Thymus (tissue), 11 donors: ENCODE data around the gene OR52B6. TPM values are rescaled to one million over a fixed set of nuclear protein-coding genes. Genes with fewer than 3 reads are reported as not detected.
A peak's percentile ranks its signal among the peaks of the same experiment; 100 is the strongest.

Source experiments
- DNase-seq, 9 donors: peaks; one replicate each; pipeline ENCODE4 v3.0.0-alpha.2; 2013; ENCODE audit warnings: low spot score in 9 of 9, low read depth in 6 of 9, missing footprints in 1 of 9
- H3K27ac ChIP-seq, 2 donors: one replicate each; pipeline ENCODE4 v1.5.1; 2013; ENCODE audit warnings: control low read depth in 1 of 2, low read depth in 1 of 2, low read length in 1 of 2, mild to moderate bottlenecking in 1 of 2, moderate library complexity in 1 of 2
- H3K27me3 ChIP-seq, 2 donors: one replicate each; pipeline ENCODE4 v1.5.1; 2013; ENCODE audit warnings: low read length in 1 of 2; ENCODE audit not compliant: control insufficient read depth in 2 of 2, insufficient read depth in 1 of 2
- H3K36me3 ChIP-seq, 2 donors: one replicate each; pipeline ENCODE4 v1.5.1; 2013; ENCODE audit warnings: low read length in 1 of 2, mild to moderate bottlenecking in 1 of 2, moderate library complexity in 1 of 2; ENCODE audit not compliant: control insufficient read depth in 2 of 2, insufficient read depth in 2 of 2
- H3K4me1 ChIP-seq, 2 donors: one replicate each; pipeline ENCODE4 v1.5.1; 2013; ENCODE audit warnings: low read length in 2 of 2; ENCODE audit not compliant: control insufficient read depth in 2 of 2, insufficient read depth in 2 of 2
- H3K4me3 ChIP-seq, 2 donors: one replicate each; pipeline ENCODE4 v1.5.1; 2013; ENCODE audit warnings: low read length in 2 of 2, control low read depth in 1 of 2, mild to moderate bottlenecking in 1 of 2
- H3K9me3 ChIP-seq, 2 donors: one replicate each; pipeline ENCODE4 v1.5.1; 2013; ENCODE audit warnings: low read length in 1 of 2, mild to moderate bottlenecking in 1 of 2; ENCODE audit not compliant: control insufficient read depth in 2 of 2, insufficient read depth in 1 of 2
- WGBS: extraction: QIAGEN DNeasy Blood & Tissue Kit; methylation state at CpG from one replicate; pipeline ENCODE4 v1.1.7; 2013; 5-methylcytosine and 5-hydroxymethylcytosine counted together
- polyA plus RNA-seq: library from polyadenylated mRNA; stranded (reverse); fragments of 200-250 nt; gene quantifications from one replicate; pipeline ENCODE4 v1.2.3, GENCODE V29; 2013
- total RNA-seq: library from RNA; stranded (reverse); fragments of 120-200 nt; gene quantifications from one replicate; pipeline ENCODE4 v1.2.4, GENCODE V29; 2013
- donor health status: healthy.

The OR52B6 gene
- total and polyA plus RNA-seq, 2 donors, result not detected

DNA sequence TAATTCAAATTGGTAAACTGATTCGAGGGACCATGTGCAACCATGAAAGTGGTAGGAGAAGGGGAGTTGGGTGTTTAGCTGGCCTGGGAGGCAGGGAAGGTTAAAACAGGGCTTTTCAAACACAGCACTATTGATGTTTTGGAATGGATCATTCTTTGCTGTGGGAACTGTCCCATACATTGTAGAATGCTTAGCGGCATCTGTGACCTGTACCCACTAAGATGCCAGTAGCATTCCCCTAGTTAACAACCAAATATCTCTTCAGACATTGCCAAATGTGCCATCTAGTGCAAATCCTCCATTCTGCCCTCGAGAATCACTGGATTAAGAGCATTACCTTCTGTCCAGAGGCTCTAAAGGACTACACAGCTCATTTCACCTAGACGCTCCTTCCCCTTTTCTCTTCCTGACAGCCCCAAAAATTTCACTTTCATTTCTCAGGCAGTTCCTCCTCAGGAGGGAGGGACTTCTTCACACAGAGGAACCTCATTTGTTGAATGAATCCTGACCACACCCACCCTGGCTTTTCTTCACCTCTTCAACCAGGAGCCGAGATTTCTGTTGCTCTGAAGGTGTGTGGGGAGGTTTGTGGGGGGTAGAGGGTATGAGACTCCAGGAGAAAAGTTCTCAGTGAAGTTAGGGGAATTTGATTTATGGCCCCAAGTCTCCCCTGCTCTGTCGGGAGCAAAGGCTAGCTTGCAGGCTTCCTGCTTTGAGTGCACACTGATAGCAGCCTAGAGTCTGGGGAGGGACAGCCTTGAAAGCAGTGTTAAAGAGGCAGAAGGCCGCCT lies 44.0 kb downstream of the OR52B6 start, which contains the start of gene TRIM34:
Gene TRIM34 (plus strand): TSS at position 513 of the 791 bp plus-strand sequence. CDS start 7,331 bp downstream, outside the sequence.
- Histone ChIP-seq H3K27me3 (no peaks in the 10 kb centered on the region), H3K36me3 (no peaks in the 10 kb centered on the region), H3K9me3 (no peaks in the 10 kb centered on the region), H3K4me1 (peaks cover 6 to 13% of the 10 kb centered on the region in 2 donors), H3K27ac (peak within 1 kb of the TSS; percentile 75 to 85), H3K4me3 (peak within 1 kb of the TSS; percentile 61 to 63)
- peak; percentile 63 to 91 (median 77) for DNase-seq
- WGBS, result 24% methylated on average over 7 of the region's 7 CpGs

GRCh38 chr11:5625281-5625680 lies 44.6 kb downstream of the OR52B6 start:
- H3K4me3 ChIP-seq, result peak overlapping the region; percentile 61 to 63
- peak overlapping the region; percentile 15 to 70 for H3K27ac ChIP-seq
- H3K4me1 ChIP-seq, result peaks cover 6 to 13% of the 10 kb centered on the region in 2 donors
- 46% methylated on average over 4 of the region's 4 CpGs for WGBS
- no peaks in the 10 kb centered on the region for H3K36me3 ChIP-seq
- peak in 1 of 9 donors; percentile 17 for DNase-seq
- no peaks in the 10 kb centered on the region for H3K27me3 ChIP-seq
- no peaks in the 10 kb centered on the region for H3K9me3 ChIP-seq

GRCh38 chr11:5626196-5626595 lies 45.5 kb downstream of the OR52B6 start:
- DNase-seq, result no peak
- H3K4me1 ChIP-seq, result peaks cover 6 to 13% of the 10 kb centered on the region in 2 donors
- 95% methylated on average over 5 of the region's 5 CpGs for WGBS
- no peak overlapping the region for H3K27ac ChIP-seq
- no peak overlapping the region for H3K4me3 ChIP-seq
- no peaks in the 10 kb centered on the region for H3K9me3 ChIP-seq
- no peaks in the 10 kb centered on the region for H3K27me3 ChIP-seq
- no peaks in the 10 kb centered on the region for H3K36me3 ChIP-seq

- Histone ChIP-seq H3K4me3 (no peak overlapping the region), H3K27me3 (no peaks in the 10 kb centered on the region), H3K4me1 (no peaks in the 10 kb centered on the region), H3K36me3 (peaks cover 0 to 9% of the 10 kb centered on the region in 2 donors), H3K9me3 (no peaks in the 10 kb centered on the region), H3K27ac (no peak overlapping the region)
- 96% methylated on average over 2 of the region's 2 CpGs for WGBS
- DNase-seq, result no peak
Measured at GRCh38 chr11:5631417-5631816, 50.7 kb downstream of the OR52B6 start.

Other genes starting within 250 kb of the OR52B6 start
- 0.14 TPM for gene OR51B5, start 237.4 kb upstream of the OR52B6 start, total RNA-seq
- gene OR51B5, start 237.4 kb upstream of the OR52B6 start, polyA plus RNA-seq, result 0.21 TPM
- gene OR51B6, start 229.4 kb upstream of the OR52B6 start, total RNA-seq, result not detected
- gene OR51B6, start 229.4 kb upstream of the OR52B6 start, polyA plus RNA-seq, result not detected
- gene OR51M1, start 197.1 kb upstream of the OR52B6 start, total RNA-seq, result not detected
- gene OR51M1, start 197.1 kb upstream of the OR52B6 start, polyA plus RNA-seq, result 0.02 TPM
- gene OR51Q1, start 158.8 kb upstream of the OR52B6 start, total RNA-seq, result not detected
- not detected for gene OR51Q1, start 158.8 kb upstream of the OR52B6 start, polyA plus RNA-seq
- not detected for gene OR51I1, start 139.4 kb upstream of the OR52B6 start, total RNA-seq
- gene OR51I1, start 139.4 kb upstream of the OR52B6 start, polyA plus RNA-seq, result not detected
- gene OR51I2, start 131.6 kb upstream of the OR52B6 start, total RNA-seq, result not detected
- not detected for gene OR51I2, start 131.6 kb upstream of the OR52B6 start, polyA plus RNA-seq
- not detected for gene OR52D1, start 92.2 kb upstream of the OR52B6 start, total RNA-seq
- gene OR52D1, start 92.2 kb upstream of the OR52B6 start, polyA plus RNA-seq, result not detected
- gene UBQLN3, start 70.9 kb upstream of the OR52B6 start, total RNA-seq, result under 0.01 TPM
- 0.07 TPM for gene UBQLN3, start 70.9 kb upstream of the OR52B6 start, polyA plus RNA-seq
- gene UBQLNL, start 64.2 kb upstream of the OR52B6 start, total RNA-seq, result 0.09 TPM
- 1.5 TPM for gene UBQLNL, start 64.2 kb upstream of the OR52B6 start, polyA plus RNA-seq
- 0.05 TPM for gene OR52H1, start 32.3 kb upstream of the OR52B6 start, total RNA-seq
- gene OR52H1, start 32.3 kb upstream of the OR52B6 start, polyA plus RNA-seq, result not detected
- 1.7 TPM for gene TRIM6, start 15.8 kb downstream of the OR52B6 start, total RNA-seq
- 2.9 TPM for gene TRIM6, start 15.8 kb downstream of the OR52B6 start, polyA plus RNA-seq
- gene TRIM34, start 44.1 kb downstream of the OR52B6 start, total RNA-seq, result 15.0 TPM
- 8.0 TPM for gene TRIM34, start 44.1 kb downstream of the OR52B6 start, polyA plus RNA-seq
- gene TRIM5, start 104.2 kb downstream of the OR52B6 start, total RNA-seq, result 17.6 TPM
- gene TRIM5, start 104.2 kb downstream of the OR52B6 start, polyA plus RNA-seq, result 12.2 TPM
- 78.1 TPM for gene TRIM22, start 108.9 kb downstream of the OR52B6 start, total RNA-seq
- gene TRIM22, start 108.9 kb downstream of the OR52B6 start, polyA plus RNA-seq, result 144 TPM
- not detected for gene OR56B1, start 155.6 kb downstream of the OR52B6 start, total RNA-seq
- gene OR56B1, start 155.6 kb downstream of the OR52B6 start, polyA plus RNA-seq, result 0.11 TPM
- 0.09 TPM for gene OR52N4, start 173.4 kb downstream of the OR52B6 start, total RNA-seq
- 0.73 TPM for gene OR52N4, start 173.4 kb downstream of the OR52B6 start, polyA plus RNA-seq
- not detected for gene OR52N5, start 202.5 kb downstream of the OR52B6 start, total RNA-seq
- 0.05 TPM for gene OR52N5, start 202.5 kb downstream of the OR52B6 start, polyA plus RNA-seq
- gene OR52N1, start 210.4 kb downstream of the OR52B6 start, total RNA-seq, result not detected
- not detected for gene OR52N1, start 210.4 kb downstream of the OR52B6 start, polyA plus RNA-seq
- not detected for gene OR52N2, start 228.0 kb downstream of the OR52B6 start, total RNA-seq
- 0.23 TPM for gene OR52N2, start 228.0 kb downstream of the OR52B6 start, polyA plus RNA-seq